Heart left ventricle (tissue), 13 donors: ENCODE results near the gene CPNE4.

Source experiments
- CTCF ChIP-seq, 12 donors: fragments of 200-600 bp; sonication (generic) in 4 of 12; IDR thresholded peaks; one replicate each; pipeline versions ENCODE4 v1.5.0 to v1.8.0; 2018 to 2022; ENCODE audit warnings: antibody characterized with exemption in 12 of 12, mild to moderate bottlenecking in 5 of 12
- POLR2A ChIP-seq, 2 donors: fragments of 450-650 bp; IDR thresholded peaks; one replicate each; pipeline ENCODE4 v1.6.1; 2017; ENCODE audit warnings: antibody characterized with exemption in 2 of 2, mild to moderate bottlenecking in 2 of 2, moderate library complexity in 2 of 2
- donor health status: ischemic (EF 13 %, LVEDD 7.1; RV severe dilation, severe dysfunction).
- donor health status: DM: no; HTN: yes; CAD: no.
- donor health status: DM: no; HTN: no; CAD: no.
- donor health status: ischemic (EF 25% LVEDD 6.9; RV normal size, moderate dysfunction).
- donor health status: ischemic (EF 25% LVEDD 5.7; RV mildly dilated, moderate dysfunction).
- donor health status: ischemic (EF 35%, LVEDD 5.7; RV mildly dilated, moderate dysfunction).
- donor health status: nonischemic (EF 11% LVEDD 7.7; RV severe dilation, severe dysfunction).
- donor health status: DM: yes; HTN: yes; CAD: no.
- donor health status: PGD.
- donor health status: ischemic (EF 29% LVEDD 5.4; RV normal size, mild dysfunction).
- donor health status: nonischemic (EF 23%, LVEDD 6.1; RV moderate dilation, normal function).

GRCh38 chr3:131622726-131623125 is 412.1 kb downstream of the CPNE4 start:
- no peak for TF ChIP-seq CTCF (IDR thresholded peaks at IDR 0.05)
- TF ChIP-seq POLR2A (IDR thresholded peaks at IDR 0.05), result no peak
